ENCODE results near the gene KATNIP.
A peak's percentile ranks its signal among the peaks of the same experiment; 100 is the strongest.
"Not testable (repeated sequence)": the region's sequence is repeated elsewhere in the genome, so short reads cannot be mapped to it uniquely, and the experiment has no call there.

The KATNIP gene

GRCh38 chr16:27538528-27538927 lies 11.4 kb upstream of the KATNIP start:
- DNase-seq: no peak

- no peak for DNase-seq
Measured at GRCh38 chr16:27539120-27539519, 10.8 kb upstream of the KATNIP start.

DNA sequence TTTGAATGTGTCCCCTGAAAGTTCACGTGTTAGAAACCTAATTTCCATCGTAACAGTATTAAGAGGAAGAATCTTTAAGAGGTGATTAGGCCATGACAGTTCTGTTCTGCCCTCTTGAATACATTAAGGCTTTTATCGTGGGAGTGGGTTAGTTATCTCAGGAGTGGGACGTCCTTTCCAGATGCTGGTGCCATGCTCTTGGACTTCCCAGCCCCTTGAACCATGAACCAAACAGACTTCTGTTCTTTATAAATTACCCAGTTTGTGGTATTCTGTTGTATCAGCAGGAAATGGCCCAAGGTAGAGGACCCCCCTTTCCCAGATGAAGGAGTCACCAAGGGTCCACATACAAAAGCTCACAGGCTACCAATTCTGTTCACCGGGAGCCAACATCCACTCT lies 10.3 kb upstream of the KATNIP start:
- DNase-seq: no peak

- no peak for DNase-seq
Measured at GRCh38 chr16:27543801-27544200, 6.1 kb upstream of the KATNIP start.

- no peak for DNase-seq
Measured at GRCh38 chr16:27544671-27545070, 5.3 kb upstream of the KATNIP start.

GRCh38 chr16:27547134-27547533 lies 2.8 kb upstream of the KATNIP start:
- DNase-seq: peak in 1 of 2 experiments; percentile 3

- no peak for DNase-seq
Measured at GRCh38 chr16:27547851-27548250, 2.1 kb upstream of the KATNIP start.

- DNase-seq: no peak
Measured at GRCh38 chr16:27549464-27549745, 539 bp upstream of the KATNIP start.

- DNase-seq: no peak
Measured at GRCh38 chr16:27550582-27550920, 607 bp downstream of the KATNIP start.

DNA sequence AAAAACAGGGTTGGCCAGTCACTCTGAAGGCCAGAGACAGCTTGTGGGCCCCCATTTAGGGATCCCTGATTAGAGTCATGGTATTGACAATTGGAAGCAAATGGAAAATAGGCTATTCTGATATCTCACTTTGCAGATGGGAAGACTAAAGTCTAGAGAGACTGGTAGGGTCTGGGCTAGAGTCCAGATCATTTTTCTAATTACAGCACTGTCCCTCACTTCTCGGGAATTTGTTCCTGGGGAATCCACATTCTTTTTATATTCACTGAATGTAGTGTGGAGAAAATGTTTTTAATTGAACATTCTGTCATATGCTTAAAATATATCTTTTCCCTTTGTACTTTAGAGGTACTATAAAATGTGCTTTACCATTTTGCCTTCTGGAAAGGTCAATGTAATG lies 1.1 kb downstream of the KATNIP start:
- DNase-seq: no peak

GRCh38 chr16:27556471-27556870 lies 6.5 kb downstream of the KATNIP start:
- no peak for DNase-seq

GRCh38 chr16:27558434-27558833 lies 8.5 kb downstream of the KATNIP start:
- no peak for DNase-seq

GRCh38 chr16:27558932-27559331 lies 9.0 kb downstream of the KATNIP start:
- DNase-seq: no peak

DNA sequence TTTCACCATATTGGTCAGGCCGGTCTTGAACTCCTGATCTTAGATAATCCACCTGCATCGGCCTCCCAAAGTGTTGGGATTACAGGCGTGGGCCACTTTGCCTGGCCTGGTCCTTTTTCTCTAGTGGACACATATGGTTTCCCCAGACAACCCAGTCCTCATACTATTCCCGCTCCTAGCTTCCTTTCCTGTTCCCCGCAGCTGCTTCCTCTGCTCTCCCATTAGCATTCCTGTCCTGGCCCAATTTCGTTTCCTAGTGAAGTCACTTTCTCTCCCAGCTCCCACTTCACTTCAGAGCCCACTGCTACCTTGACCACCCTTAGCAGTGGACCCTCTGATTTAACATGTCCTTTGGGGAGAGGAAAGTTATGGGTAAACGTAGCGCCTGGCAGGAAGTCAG lies 11.3 kb downstream of the KATNIP start:
- DNase-seq: no peak

DNA sequence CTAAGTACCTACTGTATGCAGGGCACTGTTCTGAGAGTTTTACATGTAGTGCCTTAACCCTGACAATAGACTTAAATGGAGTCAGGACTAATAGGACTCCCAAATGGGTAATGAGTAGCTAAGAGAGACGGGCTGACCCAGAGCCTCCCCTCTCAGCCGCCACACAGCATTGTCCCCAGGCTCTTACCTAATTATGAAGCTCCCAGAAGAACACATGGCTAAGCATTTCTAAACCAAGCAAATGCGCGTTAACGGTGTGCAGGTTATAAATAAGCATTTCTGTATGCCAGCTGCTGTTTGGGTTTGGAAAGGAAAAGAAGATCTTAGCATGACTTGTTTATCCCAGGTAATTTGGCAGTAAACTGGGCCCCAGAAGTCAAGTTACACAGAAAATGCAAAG lies 14.3 kb downstream of the KATNIP start:
- DNase-seq: no peak

DNA sequence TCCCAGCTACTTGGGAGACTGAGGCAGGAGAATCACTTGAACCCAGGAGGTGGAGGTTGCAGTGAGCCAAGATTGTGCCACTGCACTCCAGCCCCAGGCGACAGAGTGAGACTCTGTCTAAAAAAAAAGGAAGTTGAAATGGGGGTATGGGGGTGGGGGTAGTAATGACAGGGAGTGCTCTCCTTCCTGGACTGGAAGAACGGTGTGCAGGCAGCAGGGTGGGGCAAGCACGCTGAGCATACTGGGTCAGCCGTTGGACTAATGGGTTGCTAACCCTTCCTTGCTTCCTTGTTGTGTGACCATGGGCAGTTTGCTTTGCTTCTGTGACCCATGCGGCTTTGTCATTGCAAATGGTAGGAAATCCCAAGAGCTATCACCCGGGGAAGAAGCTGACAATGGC lies 16.5 kb downstream of the KATNIP start:
- DNase-seq: no peak

DNA sequence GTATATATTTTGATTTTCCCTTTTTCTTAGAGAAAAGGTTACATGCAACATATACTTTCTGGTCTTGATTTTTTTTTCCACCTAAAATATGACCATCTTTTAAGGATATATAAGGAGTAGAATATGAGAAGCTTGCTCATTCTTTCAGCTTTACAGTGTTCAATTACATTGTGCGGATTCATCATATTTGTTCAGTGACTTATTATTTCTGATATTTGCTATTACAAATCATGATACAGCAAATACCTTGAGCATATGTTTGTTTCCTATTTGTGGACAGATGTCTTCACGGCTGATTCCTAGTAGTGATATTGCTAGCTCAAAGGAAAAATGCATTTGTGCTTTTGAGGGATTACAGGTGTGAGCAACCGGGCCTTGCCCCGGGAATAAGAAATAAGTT lies 18.1 kb downstream of the KATNIP start:
- DNase-seq: no peak

DNA sequence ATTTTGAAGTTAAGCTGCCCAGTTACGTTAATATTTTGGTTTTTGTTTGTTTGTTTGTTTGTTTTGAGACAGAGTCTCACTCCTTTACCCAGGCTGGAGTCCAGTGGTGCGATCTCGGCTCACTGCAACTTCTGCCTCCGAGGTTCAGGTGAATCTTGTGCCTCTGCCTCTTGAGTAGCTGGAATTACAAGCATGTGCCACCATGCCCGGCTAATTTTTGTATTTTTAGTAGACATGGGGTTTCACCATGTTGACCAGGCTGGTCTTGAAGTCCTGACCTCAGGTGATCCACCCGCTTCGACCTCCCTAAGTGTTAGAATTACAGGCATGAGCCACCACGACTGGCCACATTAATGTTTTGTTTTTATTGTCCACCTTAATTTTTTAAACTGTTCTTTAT lies 21.0 kb downstream of the KATNIP start:
- DNase-seq: not testable (repeated sequence)

- no peak for DNase-seq
Measured at GRCh38 chr16:27571433-27572326, 21.7 kb downstream of the KATNIP start.

DNA sequence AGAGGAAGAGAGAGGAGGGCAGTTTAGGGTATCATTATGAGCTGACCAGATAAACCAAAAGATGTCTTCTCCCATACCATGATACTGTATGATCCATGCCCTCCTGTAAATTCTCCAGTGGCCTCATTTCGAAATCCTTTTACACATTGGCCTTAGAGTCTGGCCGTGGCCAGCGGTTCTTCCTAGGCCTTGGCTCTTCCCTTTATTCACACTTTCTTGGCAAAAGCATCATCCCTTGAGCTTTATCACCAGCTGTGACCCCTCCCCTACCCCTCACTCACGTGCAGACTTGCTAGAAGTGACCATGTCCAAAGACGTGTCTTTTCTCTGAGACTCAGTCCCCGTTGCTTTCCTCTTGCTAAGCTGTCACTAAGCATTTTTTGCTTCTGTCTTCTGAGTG lies 22.8 kb downstream of the KATNIP start:
- no peak for DNase-seq

DNA sequence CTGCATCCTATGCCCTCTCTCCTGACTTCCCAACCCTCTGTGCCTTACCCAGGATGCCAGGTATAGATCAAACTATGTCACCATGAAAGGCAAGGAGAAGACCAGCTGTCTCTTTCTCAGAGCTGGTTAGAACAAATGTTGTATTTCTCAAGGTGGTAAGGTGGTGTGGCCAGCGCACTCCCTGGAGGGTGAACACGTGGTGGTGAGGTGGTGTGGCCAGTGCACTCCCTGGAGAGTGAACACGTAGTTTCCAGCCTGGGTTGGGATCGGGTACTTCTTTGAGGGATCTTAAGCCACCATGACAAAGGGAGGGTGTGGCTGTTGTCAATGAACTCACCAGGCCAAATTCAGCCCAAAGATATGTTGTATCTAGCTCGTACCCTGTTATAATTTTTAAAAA lies 26.8 kb downstream of the KATNIP start:
- DNase-seq: no peak

DNA sequence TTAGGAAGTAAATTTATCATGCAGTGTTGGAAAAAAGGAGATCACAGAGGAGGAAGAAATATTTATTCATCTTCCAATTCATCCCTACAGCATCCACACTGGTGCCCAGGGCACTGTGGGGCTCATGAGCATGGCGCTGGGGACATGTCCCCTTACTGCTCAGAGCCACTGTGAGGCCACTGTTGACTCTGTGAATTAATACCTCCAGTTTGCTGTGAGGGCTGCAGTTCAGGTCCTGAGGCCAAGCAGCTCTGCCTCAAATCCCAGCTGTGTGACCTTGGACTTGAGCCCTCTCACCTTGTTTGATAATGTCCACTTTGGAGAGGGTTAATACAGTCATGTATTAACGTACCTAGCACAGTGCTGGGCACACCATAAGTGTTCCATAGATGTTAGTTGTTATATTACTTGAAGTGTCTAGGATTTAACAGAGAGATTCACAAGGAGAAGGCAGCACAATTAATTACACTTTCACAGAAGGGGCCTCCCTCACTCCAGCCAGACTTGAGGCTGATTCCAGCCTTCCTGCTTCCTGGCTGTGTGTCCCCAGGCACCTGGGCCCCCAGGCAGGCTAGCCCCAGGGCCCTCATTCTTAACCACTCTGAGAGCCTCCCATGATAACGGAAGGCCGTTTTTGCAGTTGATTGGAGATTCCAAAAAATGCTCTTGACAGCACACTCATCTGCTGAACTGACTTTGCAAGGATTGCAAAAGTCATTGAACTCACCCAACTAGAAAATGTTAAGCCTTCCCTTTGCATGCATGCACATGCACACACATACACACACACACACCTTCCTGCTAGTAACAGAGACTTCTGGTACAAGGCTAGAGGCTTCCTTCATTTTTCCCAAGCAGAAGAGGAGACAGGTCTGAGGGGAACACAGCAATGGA lies 29.4 kb downstream of the KATNIP start:
- no peak for DNase-seq

DNA sequence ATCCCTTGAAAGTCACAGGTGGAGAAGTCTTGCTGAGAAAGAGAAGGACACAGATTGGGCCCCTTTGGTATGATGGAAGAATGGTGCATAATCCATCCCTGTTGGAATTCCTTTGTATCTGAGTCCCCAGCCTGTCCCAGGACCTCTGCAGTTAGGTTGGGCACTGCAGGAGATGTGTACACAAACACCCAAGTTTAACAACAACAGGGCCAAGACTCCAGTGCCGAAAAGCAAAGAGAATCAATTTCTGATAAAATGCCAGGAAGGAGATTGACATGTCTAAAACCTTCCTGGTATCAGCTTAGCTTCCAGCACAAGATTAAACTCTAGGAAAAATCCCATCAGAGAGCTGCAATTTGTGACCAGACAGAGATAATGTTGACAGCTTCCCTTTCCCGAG lies 32.9 kb downstream of the KATNIP start:
- no peak for DNase-seq

GRCh38 chr16:27583634-27584033 lies 33.7 kb downstream of the KATNIP start:
- no peak for DNase-seq
